ENCODE results near the gene IFI44.

DNA sequence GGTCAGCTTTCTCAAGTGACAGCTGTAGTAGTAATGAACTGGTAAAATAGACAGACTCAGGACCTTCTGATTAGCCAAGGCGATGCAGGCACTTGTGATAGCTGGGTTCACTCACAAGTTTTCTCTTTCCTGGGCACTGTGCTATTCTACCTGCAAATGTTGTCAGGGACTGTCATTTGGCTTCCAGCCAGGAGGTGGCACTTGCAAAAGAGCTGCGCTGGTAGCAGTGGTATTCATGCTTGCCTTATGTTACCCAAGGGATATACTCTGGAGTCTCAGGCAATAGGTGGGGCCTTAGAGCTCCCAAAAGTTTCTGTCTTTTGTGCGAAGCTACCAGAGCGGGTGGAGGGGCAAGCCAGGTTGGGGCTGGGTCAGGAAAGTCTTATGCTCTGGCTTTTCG lies 23.5 kb downstream of the IFI44 start:
- TF ChIP-seq, protein P1, sequence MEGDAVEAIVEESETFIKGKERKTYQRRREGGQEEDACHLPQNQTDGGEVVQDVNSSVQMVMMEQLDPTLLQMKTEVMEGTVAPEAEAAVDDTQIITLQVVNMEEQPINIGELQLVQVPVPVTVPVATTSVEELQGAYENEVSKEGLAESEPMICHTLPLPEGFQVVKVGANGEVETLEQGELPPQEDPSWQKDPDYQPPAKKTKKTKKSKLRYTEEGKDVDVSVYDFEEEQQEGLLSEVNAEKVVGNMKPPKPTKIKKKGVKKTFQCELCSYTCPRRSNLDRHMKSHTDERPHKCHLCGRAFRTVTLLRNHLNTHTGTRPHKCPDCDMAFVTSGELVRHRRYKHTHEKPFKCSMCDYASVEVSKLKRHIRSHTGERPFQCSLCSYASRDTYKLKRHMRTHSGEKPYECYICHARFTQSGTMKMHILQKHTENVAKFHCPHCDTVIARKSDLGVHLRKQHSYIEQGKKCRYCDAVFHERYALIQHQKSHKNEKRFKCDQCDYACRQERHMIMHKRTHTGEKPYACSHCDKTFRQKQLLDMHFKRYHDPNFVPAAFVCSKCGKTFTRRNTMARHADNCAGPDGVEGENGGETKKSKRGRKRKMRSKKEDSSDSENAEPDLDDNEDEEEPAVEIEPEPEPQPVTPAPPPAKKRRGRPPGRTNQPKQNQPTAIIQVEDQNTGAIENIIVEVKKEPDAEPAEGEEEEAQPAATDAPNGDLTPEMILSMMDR (IDR thresholded peaks at IDR 0.05) = no peak
- TF ChIP-seq ZFX (IDR thresholded peaks at IDR 0.05; ENCODE audit: borderline replicate concordance) = no peak

Data from 22Rv1 (cell line).